ENCODE measurements around the gene LCE1E.

Gene LCE1E

GRCh38 chr1:152786077-152786476 is at the start of gene LCE1E:
LCE1E (plus strand) TSS chr1:152786257; CDS start chr1:152787300, 1,043 bp downstream.
- DNase-seq = no peak

- DNase-seq = no peak
Observed at GRCh38 chr1:152737997-152738396, 48.1 kb upstream of the LCE1E start.

GRCh38 chr1:152739841-152740240 is 46.2 kb upstream of the LCE1E start:
- DNase-seq = no peak

- no peak for DNase-seq
Observed at GRCh38 chr1:152741656-152742055, 44.4 kb upstream of the LCE1E start.

GRCh38 chr1:152743371-152744145 is 42.5 kb upstream of the LCE1E start:
- DNase-seq = no peak

GRCh38 chr1:152745289-152745704 is 40.8 kb upstream of the LCE1E start:
- DNase-seq = no peak

GRCh38 chr1:152745765-152746444 is 40.2 kb upstream of the LCE1E start:
- DNase-seq = no peak

- no peak for DNase-seq
Observed at GRCh38 chr1:152747831-152748230, 38.2 kb upstream of the LCE1E start.

- no peak for DNase-seq
Observed at GRCh38 chr1:152752225-152752624, 33.8 kb upstream of the LCE1E start.

GRCh38 chr1:152753586-152753985 is 32.5 kb upstream of the LCE1E start:
- DNase-seq = no peak

- DNase-seq = no peak
Observed at GRCh38 chr1:152756872-152757271, 29.2 kb upstream of the LCE1E start.

GRCh38 chr1:152757747-152758146 is 28.3 kb upstream of the LCE1E start, which contains the start of gene KPRP:
KPRP (plus strand) TSS chr1:152758025; CDS start chr1:152759589, 1,564 bp downstream.
- DNase-seq = no peak

- DNase-seq = no peak
Observed at GRCh38 chr1:152758636-152759035, 27.4 kb upstream of the LCE1E start.

GRCh38 chr1:152759453-152760173 is 26.4 kb upstream of the LCE1E start:
- no peak for DNase-seq

GRCh38 chr1:152760551-152761190 is 25.4 kb upstream of the LCE1E start:
- DNase-seq = no peak

- no peak for DNase-seq
Observed at GRCh38 chr1:152761609-152762213, 24.3 kb upstream of the LCE1E start.

GRCh38 chr1:152768847-152769533 is 17.1 kb upstream of the LCE1E start:
- no peak for DNase-seq

- DNase-seq = no peak
Observed at GRCh38 chr1:152770411-152770810, 15.6 kb upstream of the LCE1E start.

- no peak for DNase-seq
Observed at GRCh38 chr1:152774875-152775274, 11.2 kb upstream of the LCE1E start, which contains the start of gene LCE1F. LCE1F (plus strand) TSS chr1:152775140; CDS start chr1:152776372, 1,232 bp downstream.

GRCh38 chr1:152776361-152776760 is 9.7 kb upstream of the LCE1E start:
- DNase-seq = no peak

GRCh38 chr1:152777510-152778137 is 8.4 kb upstream of the LCE1E start:
- no peak for DNase-seq
